DMS53 (cell line): Measurements from ENCODE around the gene NCOA1.
"Not testable (repeated sequence)": the region's sequence is repeated elsewhere in the genome, so short reads cannot be mapped to it uniquely, and the experiment has no call there.

Experiments
- DNase-seq: peaks from one replicate; lab custom pipeline; 2025; lab: John Stamatoyannopoulos, UW

NCOA1 gene

DNA sequence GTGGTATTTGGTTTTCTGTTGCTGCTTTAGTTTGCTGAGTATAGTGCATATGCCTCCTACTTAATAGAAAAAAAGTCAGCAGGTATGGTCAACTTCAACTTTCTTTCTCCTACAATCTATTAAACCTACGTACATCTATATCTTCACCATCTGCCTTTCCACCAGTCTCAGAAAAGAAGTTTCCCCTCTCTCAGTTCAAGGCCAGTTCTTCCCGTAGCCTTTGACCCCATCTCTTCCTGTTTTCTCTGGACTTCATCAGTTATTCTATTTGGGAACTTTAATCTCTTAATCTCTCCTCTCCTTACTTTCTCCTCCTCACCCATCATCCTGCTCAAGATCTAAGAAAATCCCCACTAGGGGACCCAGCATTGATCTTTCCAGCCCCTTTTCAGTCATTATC, 296.5 kb downstream of the NCOA1 start:
- DNase-seq = no peak

GRCh38 chr2:24788816-24789215, 297.8 kb downstream of the NCOA1 start:
- no peak for DNase-seq

DNA sequence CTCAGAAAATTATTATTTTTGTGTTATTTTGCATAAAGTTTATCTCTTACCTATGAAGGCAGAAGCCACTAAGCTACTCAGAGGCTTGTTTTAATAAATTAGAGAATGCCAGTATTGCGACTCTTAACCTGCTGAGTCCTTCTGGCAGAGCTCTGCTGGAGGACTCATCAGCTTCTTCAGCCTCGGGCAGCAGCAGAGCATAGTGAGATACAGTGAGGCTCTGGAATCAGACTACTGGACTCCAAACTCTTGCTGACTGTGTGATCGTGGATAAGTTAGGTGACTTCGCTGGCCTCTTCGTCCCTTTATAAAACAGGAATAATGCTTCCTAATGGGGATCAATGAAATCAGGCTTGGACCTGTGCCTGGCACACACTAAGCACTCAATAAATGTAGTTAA, 300.4 kb downstream of the NCOA1 start:
- no peak for DNase-seq

DNA sequence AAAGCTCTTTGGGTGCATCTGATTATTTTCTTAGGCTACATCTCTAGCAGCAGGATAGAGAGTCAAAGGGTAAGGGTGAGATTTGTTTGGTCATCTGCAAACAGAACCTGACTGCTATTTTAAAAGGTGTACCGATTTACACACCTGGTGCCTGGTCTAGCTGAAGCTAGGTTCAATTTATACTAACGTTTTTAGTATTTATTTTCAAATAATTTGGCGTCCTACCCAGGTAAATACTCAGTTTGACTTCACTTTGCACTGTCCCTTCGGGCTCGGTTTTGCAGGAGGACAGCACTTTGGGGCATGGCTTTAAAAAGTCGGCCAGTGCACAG, 301.5 kb downstream of the NCOA1 start:
- no peak for DNase-seq

DNA sequence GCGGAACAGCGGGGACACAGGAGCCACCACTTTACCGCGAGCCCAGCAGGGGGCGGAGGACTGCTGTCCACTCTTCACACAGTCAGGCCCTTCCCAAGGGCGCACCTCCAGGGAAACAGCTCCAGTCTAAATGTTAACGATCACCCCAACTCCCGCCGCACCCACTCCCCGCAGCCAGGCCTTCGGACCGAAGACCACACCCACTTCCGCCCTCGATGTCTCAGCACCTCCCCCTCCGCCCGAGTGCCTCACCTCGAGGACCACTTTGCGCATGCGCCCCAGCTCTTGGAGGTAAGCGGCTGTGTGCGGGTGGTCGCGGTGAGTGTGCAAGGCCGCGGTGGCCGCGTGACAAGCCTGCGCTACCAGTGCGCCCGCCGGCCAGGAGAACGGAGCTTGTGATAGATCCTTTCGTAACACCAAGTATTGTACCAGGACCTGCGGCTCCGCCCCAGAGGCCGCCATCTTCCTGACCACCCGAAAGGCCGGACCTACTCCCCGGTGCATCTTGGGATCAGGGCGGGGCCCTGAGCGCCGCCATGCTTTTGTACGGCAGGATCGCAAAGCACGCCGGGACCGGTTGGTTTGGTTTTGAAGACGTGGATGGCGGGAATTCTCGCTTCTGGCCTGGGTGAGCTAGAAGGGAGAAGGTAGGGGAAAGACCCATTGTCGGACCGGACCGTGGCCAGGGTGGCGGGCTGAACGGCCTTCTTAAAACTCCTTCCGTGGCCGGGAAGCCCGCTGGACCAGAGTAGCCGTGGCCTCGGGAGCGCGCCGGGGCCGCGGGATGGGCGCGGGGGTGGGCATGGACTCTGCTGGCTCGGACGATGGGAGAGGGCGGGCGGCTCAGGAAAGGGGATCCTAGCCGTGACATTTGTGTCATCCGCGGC, 302.1 kb downstream of the NCOA1 start, which contains the start of the genes CENPO and PTRHD1:
TSS of gene CENPO (plus strand) at position 552 of the 887 bp plus-strand sequence. CDS start 495 bp downstream, outside the sequence.
TSS of gene PTRHD1 (minus strand) at position 518 of the 887 bp plus-strand sequence. CDS start at position 504, 14 bp downstream.
- peak; percentile 96 for DNase-seq

- DNase-seq = peak; percentile 62
Observed at GRCh38 chr2:24793761-24794435, 302.8 kb downstream of the NCOA1 start.

DNA sequence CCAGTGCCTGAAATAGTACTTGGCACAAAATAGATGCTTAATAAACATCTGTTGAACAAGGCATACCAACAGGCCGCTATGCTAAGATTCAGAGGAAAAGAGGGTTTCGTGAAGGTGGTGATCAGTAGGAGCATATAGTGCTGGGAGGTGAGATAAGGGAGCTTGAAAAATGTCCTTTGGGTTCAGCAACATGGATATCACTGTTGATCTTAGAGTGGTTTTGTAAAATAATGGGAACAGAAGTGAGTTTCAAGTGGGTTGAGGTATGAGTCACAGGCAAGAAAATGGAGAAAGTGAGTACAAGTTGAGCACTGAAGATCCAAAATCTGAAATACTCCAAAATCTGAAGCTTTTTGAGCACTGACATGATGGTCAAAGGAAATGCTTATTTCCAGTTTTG, 306.6 kb downstream of the NCOA1 start:
- DNase-seq = no peak

- DNase-seq = not testable (repeated sequence)
Observed at GRCh38 chr2:24800487-24800886, 309.4 kb downstream of the NCOA1 start.

- DNase-seq = peak; percentile 13
Observed at GRCh38 chr2:24805811-24806660, 315.0 kb downstream of the NCOA1 start.

DNA sequence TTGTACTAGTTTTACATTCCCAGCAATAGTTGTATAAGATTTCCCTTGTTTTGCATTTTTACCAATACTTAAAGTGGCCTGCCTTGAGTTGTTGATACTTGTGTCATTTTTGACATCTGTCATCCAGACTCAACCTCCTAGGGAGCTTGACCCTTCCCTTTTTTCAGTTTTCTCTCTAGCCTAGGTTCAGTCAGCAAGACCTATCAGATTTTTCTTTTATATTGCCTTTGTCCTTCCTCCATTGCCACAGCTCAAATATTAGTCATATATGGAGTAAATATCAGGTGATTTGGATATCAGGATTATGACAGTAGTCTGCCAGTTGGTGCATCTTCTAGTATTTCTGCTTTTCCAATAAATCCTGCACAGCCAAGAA, 315.6 kb downstream of the NCOA1 start:
- peak; percentile 22 for DNase-seq

- DNase-seq = no peak
Observed at GRCh38 chr2:24809316-24810007, 318.4 kb downstream of the NCOA1 start.

GRCh38 chr2:24813691-24814137, 322.7 kb downstream of the NCOA1 start:
- DNase-seq = no peak

- no peak for DNase-seq
Observed at GRCh38 chr2:24814516-24814915, 323.5 kb downstream of the NCOA1 start.

GRCh38 chr2:24815171-24815570, 324.1 kb downstream of the NCOA1 start:
- no peak for DNase-seq

DNA sequence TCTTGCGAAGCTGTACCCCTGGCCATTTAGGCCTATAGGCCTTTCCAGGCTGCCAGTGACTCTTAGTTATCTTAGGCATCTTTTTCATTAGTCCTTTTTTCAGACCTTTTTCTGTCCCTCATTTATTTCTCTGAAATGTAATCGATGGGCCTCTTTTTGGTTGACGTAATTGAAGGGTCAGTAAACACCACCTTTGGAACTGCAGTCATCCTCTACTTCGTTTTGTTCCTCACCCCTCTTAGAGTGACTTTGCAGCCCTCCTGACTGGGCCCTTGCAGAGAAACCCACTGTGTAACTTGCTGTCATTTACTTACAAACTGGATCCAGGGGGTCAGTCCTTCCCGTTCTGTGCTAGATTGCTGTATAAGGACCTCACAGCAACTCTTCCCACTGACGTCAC, 325.4 kb downstream of the NCOA1 start:
- no peak for DNase-seq

DNA sequence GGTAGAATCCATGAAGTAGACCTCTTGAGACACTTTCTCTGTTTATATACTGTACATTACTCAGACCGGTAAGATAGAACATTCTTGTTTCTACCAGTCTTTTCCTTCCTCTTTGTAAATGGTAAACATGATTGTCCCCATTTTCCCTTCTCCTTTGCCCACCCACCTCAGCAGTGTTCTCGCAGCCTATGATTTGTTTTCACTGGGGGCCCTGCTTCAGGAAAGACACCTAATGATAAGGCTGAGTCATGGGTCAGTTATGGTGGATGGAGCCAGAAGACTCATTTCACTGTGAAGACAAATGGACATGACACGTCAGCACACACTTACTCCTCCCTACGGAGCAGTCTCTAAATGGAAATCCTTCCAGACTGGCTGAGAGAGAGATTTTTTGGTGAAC, 325.8 kb downstream of the NCOA1 start:
- no peak for DNase-seq

- no peak for DNase-seq
Observed at GRCh38 chr2:24818721-24819167, 327.7 kb downstream of the NCOA1 start.

DNA sequence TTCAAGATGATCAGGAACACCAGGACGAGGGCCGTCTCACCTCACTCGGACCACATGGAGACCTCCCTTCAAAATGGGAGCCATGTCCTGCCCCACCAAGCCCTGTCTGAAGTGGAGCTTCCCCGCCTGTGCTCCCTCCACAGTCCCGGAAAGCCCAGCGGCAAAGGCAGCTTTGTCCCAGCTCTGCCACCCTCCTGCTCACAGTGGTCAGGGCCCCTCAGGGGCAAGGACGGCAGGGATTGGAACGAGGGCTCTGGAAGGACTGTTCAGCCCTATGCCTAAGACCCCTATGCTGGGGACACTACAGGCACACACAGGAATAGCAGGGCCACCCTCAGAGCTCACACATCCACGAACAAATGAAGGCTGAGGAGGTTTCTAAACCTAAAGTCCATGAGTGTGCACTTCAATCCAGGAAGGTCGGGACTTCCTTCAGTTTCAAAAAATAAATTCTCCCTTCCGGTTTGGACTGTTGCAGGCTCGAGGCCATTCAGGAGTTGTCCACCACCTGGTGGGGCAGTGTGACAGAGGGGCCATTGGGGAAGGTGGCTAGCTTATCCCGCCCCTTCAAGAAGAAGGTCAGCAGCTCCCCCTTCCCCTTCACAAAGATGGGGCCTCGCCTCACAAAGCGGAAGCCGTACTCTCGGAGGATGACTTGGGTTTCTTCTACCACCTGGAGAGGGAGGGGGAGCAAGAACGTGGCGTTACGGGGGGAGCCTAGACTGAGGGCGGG, 328.6 kb downstream of the NCOA1 start:
- DNase-seq = no peak

GRCh38 chr2:24820175-24820513, 329.1 kb downstream of the NCOA1 start:
- no peak for DNase-seq
